HG02623 (cell line): ENCODE measurements around the gene RPA1.
"Not testable (repeated sequence)": the region's sequence is repeated elsewhere in the genome, so short reads cannot be mapped to it uniquely, and the experiment has no call there.

Source experiments
- ATAC-seq: cut with Tn5 transposase; IDR thresholded peaks from one replicate; pipeline ENCODE4 v1.9.1; 2021; ENCODE audit warnings: moderate library complexity; ENCODE audit not compliant: unreplicated experiment

Gene RPA1

GRCh38 chr17:1873418-1873817 is 43.6 kb downstream of the RPA1 start:
- ATAC-seq = no peak

GRCh38 chr17:1875597-1875996 is 45.8 kb downstream of the RPA1 start:
- ATAC-seq = no peak

- no peak for ATAC-seq
Measured at GRCh38 chr17:1878419-1879121, 48.8 kb downstream of the RPA1 start.

- ATAC-seq = no peak
Measured at GRCh38 chr17:1880851-1881630, 51.2 kb downstream of the RPA1 start.

- ATAC-seq = no peak
Measured at GRCh38 chr17:1882836-1883235, 53.0 kb downstream of the RPA1 start.

- ATAC-seq = no peak
Measured at GRCh38 chr17:1883536-1883935, 53.7 kb downstream of the RPA1 start.

- ATAC-seq = no peak
Measured at GRCh38 chr17:1888741-1889140, 58.9 kb downstream of the RPA1 start.

GRCh38 chr17:1890758-1891450 is 61.1 kb downstream of the RPA1 start:
- ATAC-seq = no peak

GRCh38 chr17:1894753-1895339 is 65.0 kb downstream of the RPA1 start:
- ATAC-seq = no peak

GRCh38 chr17:1895479-1895878 is 65.7 kb downstream of the RPA1 start:
- not testable (repeated sequence) for ATAC-seq

- ATAC-seq = no peak
Measured at GRCh38 chr17:1896243-1897104, 66.7 kb downstream of the RPA1 start.

GRCh38 chr17:1897105-1897656 is 67.4 kb downstream of the RPA1 start:
- no peak for ATAC-seq

- ATAC-seq = no peak
Measured at GRCh38 chr17:1898332-1898731, 68.5 kb downstream of the RPA1 start.

GRCh38 chr17:1898872-1899271 is 69.1 kb downstream of the RPA1 start:
- no peak for ATAC-seq

- ATAC-seq = no peak
Measured at GRCh38 chr17:1899403-1900000, 69.7 kb downstream of the RPA1 start.

GRCh38 chr17:1904273-1905182 is 74.7 kb downstream of the RPA1 start:
- ATAC-seq = no peak

GRCh38 chr17:1905190-1905913 is 75.5 kb downstream of the RPA1 start:
- ATAC-seq = no peak

- no peak for ATAC-seq
Measured at GRCh38 chr17:1906662-1907101, 76.9 kb downstream of the RPA1 start.
